Progenitor cell of endocrine pancreas (in vitro differentiated cells): ENCODE measurements around the gene LSMEM2. TPM values are rescaled to one million over a fixed set of nuclear protein-coding genes. Genes with fewer than 3 reads are reported as not detected.

Experiments used
- DNase-seq: peaks from one replicate; pipeline ENCODE4 v3.0.0; 2021; ENCODE audit warnings: low spot score; ENCODE audit not compliant: unreplicated experiment
- H3K27ac Mint-ChIP-seq: 2 replicates; pipeline ENCODE4 v1.8.0; 2021; ENCODE audit warnings: mild to moderate bottlenecking, moderate library complexity, mixed read lengths
- H3K27me3 Mint-ChIP-seq: 2 replicates; pipeline ENCODE4 v1.8.0; 2021; ENCODE audit warnings: mixed read lengths
- H3K36me3 Mint-ChIP-seq: 2 replicates; pipeline ENCODE4 v1.8.0; 2022; ENCODE audit warnings: mixed read lengths; ENCODE audit not compliant: insufficient read depth
- H3K4me1 Mint-ChIP-seq: 2 replicates; pipeline ENCODE4 v1.8.0; 2021; ENCODE audit warnings: low read depth, mixed read lengths
- H3K4me3 Mint-ChIP-seq: 2 replicates; pipeline ENCODE4 v1.8.0; 2021; ENCODE audit warnings: low read depth, mild to moderate bottlenecking, moderate library complexity, mixed read lengths
- H3K9me3 Mint-ChIP-seq: 2 replicates; pipeline ENCODE4 v1.8.0; 2021; ENCODE audit warnings: low read depth, mixed read lengths
- total RNA-seq: library from RNA; stranded (reverse); gene quantifications from 2 replicates; pipeline ENCODE4 v1.2.1, GENCODE V29; 2021
- TF ChIP-seq, protein P1 (sequence below): fragments of 200-600 bp; sonication (generic); IDR thresholded peaks from one replicate; pipeline ENCODE4 v1.5.0; 2021; ENCODE audit warnings: antibody characterized with exemption, mild to moderate bottlenecking; ENCODE audit not compliant: unreplicated experiment

Gene LSMEM2
- total RNA-seq, 1 donor from 2014 or later = not detected

DNA sequence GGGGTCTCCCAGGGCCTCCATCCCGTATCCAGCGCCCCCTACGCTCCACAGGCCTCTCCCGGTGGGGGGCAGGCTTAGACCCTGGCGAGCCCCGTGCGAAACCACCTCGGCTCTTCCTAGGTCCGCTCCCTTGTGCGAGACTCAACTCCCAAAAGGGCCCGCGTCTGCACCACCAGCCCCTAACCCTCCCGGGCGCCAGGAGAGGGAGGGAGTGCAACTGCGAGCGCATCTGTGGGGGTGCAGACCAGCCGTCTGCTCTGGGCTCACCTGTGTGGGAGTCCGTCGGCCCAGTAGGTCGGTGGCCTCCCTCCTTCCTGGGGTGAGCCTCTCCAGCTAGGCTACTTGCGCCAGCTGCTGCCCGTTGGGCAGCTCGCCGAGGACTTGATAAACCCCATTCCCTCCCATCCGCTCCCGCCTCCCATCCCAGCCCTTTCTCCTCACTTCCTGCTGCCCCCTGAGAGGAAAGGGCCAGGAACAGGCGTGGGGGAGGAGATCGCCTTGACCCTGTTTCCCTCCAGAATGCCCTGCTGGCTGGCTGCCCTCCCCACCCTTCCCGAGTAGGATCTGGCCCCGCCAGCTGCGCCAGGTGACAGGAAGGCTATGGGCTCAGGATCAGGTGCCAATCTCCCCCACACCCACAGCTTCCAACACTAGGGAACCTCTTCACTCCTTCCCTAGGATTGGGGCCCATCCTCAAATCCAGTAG lies 43.7 kb downstream of the LSMEM2 start, which contains the start of gene HYAL2:
Gene HYAL2 (minus strand): TSS at position 360 of the 706 bp plus-strand sequence. CDS start 2,256 bp downstream, outside the sequence.
- Mint-ChIP-seq H3K9me3 (no peaks in the 10 kb centered on the region), H3K4me1 (peaks cover 30% of the 10 kb centered on the region)

DNA sequence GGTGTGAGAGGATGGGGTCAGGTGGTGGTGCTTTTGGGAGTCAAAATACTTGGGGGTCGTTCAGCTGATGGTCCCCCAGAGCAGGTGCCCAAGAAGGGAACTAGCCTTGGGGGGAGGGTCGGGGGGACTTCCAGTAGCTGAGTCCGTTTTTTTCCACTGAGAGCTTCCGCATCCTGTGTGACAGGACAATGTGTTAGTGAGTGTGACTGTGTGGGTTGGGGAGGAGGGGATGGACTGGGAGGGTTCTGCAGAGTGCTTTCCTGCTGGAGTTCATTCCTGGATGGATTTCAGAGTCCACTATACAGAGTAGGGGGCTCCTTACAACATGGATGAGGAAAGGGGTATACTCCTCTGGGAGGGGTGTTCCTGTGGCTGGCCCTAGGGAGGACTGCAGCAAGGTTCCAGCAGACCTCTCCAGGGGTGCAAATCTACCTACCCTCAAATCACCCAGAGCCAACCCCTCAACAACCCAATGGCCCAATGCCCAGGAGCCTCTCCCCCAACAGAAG lies 44.3 kb downstream of the LSMEM2 start:
- Mint-ChIP-seq H3K27me3 (no peaks in the 10 kb centered on the region), H3K9me3 (no peaks in the 10 kb centered on the region), H3K27ac (no peak overlapping the region), H3K36me3 (peaks cover 15% of the 10 kb centered on the region), H3K4me3 (peak overlapping the region; percentile 82), H3K4me1 (peaks cover 30% of the 10 kb centered on the region)
- TF ChIP-seq, protein P1, sequence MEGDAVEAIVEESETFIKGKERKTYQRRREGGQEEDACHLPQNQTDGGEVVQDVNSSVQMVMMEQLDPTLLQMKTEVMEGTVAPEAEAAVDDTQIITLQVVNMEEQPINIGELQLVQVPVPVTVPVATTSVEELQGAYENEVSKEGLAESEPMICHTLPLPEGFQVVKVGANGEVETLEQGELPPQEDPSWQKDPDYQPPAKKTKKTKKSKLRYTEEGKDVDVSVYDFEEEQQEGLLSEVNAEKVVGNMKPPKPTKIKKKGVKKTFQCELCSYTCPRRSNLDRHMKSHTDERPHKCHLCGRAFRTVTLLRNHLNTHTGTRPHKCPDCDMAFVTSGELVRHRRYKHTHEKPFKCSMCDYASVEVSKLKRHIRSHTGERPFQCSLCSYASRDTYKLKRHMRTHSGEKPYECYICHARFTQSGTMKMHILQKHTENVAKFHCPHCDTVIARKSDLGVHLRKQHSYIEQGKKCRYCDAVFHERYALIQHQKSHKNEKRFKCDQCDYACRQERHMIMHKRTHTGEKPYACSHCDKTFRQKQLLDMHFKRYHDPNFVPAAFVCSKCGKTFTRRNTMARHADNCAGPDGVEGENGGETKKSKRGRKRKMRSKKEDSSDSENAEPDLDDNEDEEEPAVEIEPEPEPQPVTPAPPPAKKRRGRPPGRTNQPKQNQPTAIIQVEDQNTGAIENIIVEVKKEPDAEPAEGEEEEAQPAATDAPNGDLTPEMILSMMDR = no peak
- no peak for DNase-seq

More for the DNA sequence above, 43.7 kb downstream of the LSMEM2 start, which contains the start of gene HYAL2:
- Mint-ChIP-seq H3K27ac (peak within 1 kb of the TSS; percentile 100), H3K36me3 (peaks cover 15% of the 10 kb centered on the region), H3K4me3 (peak within 1 kb of the TSS; percentile 82), H3K27me3 (no peaks in the 10 kb centered on the region)
- TF ChIP-seq, protein P1 = no peak
- DNase-seq = no peak

DNA sequence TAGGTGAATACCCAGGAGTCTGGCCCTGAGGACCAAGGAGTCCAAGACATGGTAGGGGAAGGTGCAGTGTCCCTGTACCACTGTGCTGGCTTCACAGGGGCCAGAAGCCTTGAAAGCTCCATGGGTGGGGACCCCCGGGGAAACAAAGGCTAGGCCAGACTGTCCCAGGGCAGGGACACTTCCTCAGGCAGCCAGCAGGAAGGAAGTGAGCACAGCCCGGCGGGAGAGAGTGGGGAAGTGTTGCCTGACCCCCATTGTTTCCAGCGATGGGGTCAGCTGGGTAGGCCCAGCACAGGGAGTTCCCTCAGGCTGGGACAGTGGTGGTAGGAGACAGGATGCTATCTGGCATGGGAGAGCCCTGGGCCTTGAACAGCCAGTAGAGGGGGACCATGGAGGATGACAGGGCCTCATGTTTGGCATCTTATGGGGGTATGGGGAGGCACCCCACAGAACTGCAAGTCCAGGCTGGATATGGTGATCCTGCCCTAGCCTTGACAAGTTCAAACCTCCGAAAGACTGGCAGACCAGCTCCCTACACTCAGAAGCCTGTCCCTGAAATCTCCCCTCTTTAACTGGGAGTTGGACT lies 44.8 kb downstream of the LSMEM2 start:
- H3K27me3 Mint-ChIP-seq = no peaks in the 10 kb centered on the region
- peaks cover 12% of the 10 kb centered on the region for H3K36me3 Mint-ChIP-seq
- peak overlapping the region; percentile 37 for H3K27ac Mint-ChIP-seq

DNA sequence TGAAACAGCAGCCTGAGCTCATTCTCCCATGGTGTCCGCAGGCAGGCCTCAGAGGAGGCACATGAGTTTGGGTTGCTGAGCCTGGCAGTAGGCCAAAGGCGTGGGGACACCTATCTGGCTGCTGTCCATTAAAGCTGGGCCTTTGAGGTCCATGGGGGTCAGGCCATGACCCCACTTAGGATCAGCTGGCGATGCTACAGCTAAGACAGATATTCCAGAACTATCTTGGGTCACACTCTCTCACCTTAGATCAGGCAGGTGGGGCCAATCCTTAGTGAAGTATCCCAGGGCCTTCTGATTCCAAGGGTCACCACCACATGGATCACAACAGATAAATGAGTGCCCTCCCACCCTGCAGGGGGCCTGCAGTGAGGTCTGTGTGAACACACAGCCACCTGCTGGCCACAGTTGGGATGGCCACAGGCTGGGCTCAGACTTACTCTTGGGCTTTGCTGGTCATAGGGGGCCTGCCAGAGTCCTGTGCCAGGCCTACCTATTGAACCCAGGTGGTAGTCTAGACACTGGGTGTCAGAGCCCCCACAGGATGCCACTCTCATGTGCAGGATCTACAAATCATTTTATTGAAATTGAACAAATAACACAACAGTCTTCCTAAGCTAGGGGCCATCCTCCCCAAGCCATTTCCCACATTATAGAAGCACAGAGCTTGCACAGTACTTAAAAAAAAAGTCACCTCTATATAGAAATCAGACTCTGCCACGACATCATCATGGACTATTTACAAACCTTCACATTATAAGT lies 45.6 kb downstream of the LSMEM2 start:
- Mint-ChIP-seq H3K4me1 (peaks cover 24% of the 10 kb centered on the region), H3K27ac (peak overlapping the region; percentile 73), H3K4me3 (peak overlapping the region; percentile 2), H3K36me3 (peaks cover 5% of the 10 kb centered on the region), H3K27me3 (no peaks in the 10 kb centered on the region), H3K9me3 (no peaks in the 10 kb centered on the region)
- DNase-seq = peak; percentile 65
- TF ChIP-seq, protein P1 = peak; percentile 74

More for the DNA sequence above, 44.8 kb downstream of the LSMEM2 start:
- no peak for DNase-seq
- no peaks in the 10 kb centered on the region for H3K9me3 Mint-ChIP-seq
- H3K4me1 Mint-ChIP-seq = peaks cover 30% of the 10 kb centered on the region
- TF ChIP-seq, protein P1 = no peak
- no peak overlapping the region for H3K4me3 Mint-ChIP-seq

DNA sequence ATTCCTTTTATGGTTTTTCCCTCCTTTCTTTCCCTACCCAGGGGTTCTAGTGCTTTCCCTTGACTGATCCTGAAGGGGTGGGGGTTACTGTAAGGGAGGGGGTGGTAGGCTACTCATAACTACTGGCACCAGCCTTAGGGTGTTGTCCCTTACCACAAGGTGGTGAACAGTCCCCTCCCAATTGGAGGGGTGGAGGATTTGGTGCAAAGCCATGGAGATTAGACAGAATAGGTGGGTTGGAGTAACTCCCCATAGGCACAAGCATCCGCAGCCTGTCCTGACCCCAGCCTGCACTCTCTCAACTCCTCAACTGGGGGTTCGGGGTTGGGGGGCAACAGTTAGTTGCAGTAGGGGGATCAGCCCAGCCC lies 46.2 kb downstream of the LSMEM2 start:
- H3K4me3 Mint-ChIP-seq = no peak overlapping the region
- peaks cover 18% of the 10 kb centered on the region for H3K4me1 Mint-ChIP-seq
- TF ChIP-seq, protein P1 = no peak
- H3K36me3 Mint-ChIP-seq = peaks cover 7% of the 10 kb centered on the region
- H3K27ac Mint-ChIP-seq = no peak overlapping the region
- H3K27me3 Mint-ChIP-seq = no peaks in the 10 kb centered on the region
- no peaks in the 10 kb centered on the region for H3K9me3 Mint-ChIP-seq
- no peak for DNase-seq
